ENCODE data around the gene SHANK2. TPM values are rescaled to one million over a fixed set of nuclear protein-coding genes. Genes with fewer than 3 reads are reported as not detected.

Gene SHANK2
- total RNA-seq, 2 experiments from 2014 or later, result not detected

DNA sequence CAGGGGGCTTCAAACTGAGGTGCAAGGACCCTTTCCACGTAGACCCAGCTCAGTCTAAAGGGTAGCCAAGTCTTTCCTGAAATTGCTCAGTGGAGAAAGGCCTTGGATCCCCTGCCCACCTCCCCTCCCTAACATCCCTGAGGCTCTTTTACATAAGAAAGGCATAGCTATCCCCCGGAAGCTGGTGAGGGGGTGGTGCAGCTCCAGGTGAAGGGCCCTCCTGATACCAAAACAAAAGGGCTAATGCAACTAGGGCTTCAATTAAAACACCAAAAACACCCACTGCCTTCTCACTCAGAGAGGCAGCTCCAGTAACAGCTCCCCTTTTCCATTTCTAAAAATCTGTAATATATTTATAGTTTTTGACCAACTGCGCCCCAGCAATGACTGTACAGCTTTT is 5.8 kb downstream of the SHANK2 start:
- no peak overlapping the region for H3K4me3 Mint-ChIP-seq
- H3K27ac Mint-ChIP-seq, result no peak overlapping the region
- H3K4me1 Mint-ChIP-seq (ENCODE audit: low read depth), result peaks cover 3% of the 10 kb centered on the region
- DNase-seq, result no peak
- peaks cover 24% of the 10 kb centered on the region for H3K27me3 Mint-ChIP-seq (ENCODE audit: low read depth)
- no peaks in the 10 kb centered on the region for H3K9me3 Mint-ChIP-seq
- intact Hi-C loops (cut with micrococcal nuclease), result no loop called here
- no peaks in the 10 kb centered on the region for H3K36me3 Mint-ChIP-seq (ENCODE audit: low read depth)
- CTCF ChIA-PET, result no interaction called here

DNA sequence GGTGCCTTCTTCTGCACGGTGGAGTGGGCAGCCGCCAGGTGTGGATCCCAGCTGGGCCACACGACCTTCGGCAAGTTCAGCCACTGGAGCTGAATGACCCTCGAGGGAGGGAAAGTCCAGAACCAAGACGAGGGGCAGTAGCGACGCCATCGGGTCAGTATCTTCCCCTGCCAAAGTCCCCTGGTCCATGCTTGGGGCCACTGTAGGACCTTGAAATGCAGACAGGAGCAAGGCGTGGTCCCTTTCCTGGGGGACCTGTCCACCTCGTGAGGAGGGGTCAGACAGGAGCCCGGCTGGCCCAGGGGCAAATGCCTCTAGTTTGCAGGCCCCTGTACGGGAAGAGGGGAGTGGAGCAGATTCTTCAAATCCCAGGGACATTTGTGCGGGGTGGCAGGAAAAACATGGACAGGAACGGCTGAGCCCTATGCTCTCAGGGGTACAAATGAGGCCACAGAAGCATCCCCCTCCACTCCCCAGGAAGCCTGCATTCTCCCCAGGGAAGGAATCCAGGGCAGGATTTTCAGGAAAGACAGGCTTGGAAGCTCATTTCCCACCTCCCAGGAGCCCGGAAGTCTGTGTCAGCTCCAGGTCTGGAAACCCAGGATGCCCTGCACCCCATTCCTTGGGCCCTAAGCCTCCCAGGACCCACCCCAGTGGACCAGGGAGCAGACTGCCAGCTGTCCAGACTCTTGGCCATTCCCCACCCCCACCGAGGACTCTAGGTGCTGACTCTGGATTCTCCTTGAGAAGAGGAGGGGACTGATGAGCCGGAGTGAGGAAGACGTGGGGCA is 6.6 kb downstream of the SHANK2 start:
- Mint-ChIP-seq H3K4me1 (ENCODE audit: low read depth) (peaks cover 5% of the 10 kb centered on the region), H3K27me3 (ENCODE audit: low read depth) (peaks cover 21% of the 10 kb centered on the region), H3K36me3 (ENCODE audit: low read depth) (no peaks in the 10 kb centered on the region), H3K27ac (no peak overlapping the region), H3K9me3 (no peaks in the 10 kb centered on the region), H3K4me3 (no peak overlapping the region)
- CTCF ChIA-PET, result no interaction called here
- no peak for DNase-seq
- intact Hi-C loops (cut with micrococcal nuclease), result no loop called here

DNA sequence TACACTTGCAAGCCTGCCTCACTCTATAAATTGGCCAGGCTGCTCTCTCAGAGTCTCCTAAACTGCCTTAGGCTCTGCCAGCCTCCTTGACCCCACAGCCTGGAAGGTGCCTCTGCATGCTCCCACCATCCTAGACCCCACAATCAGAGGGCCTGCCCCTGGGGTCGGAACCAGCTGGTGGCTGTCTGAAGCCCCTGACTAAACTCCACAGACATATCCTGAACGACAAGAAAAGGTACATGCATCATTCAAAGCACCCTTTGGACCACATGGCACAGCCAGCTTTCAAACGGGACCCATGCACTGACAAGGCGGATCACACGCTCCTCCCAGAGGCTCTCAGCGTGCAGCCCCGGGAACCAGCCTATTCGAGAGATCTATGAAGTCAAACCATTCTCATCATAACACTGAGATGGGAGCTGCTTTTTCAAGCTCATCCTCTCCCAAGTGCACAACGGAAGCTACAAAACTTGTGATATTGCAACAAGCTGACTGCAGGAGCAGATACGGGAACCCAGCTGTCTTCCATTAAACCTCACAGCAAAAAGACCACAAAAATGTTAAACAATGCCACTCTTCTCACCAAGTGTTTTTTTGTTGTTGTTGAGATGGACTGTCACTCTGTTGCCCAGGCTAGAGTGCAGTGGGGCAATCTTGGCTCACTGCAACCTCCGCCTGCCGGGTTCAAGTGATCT is 8.1 kb downstream of the SHANK2 start:
- intact Hi-C loops (cut with micrococcal nuclease), result no loop called here
- no peak for DNase-seq
- peaks cover 4% of the 10 kb centered on the region for H3K4me1 Mint-ChIP-seq (ENCODE audit: low read depth)
- H3K4me3 Mint-ChIP-seq, result no peak overlapping the region
- no peak overlapping the region for H3K27ac Mint-ChIP-seq
- no peaks in the 10 kb centered on the region for H3K36me3 Mint-ChIP-seq (ENCODE audit: low read depth)
- no peaks in the 10 kb centered on the region for H3K9me3 Mint-ChIP-seq
- CTCF ChIA-PET, result no interaction called here
- H3K27me3 Mint-ChIP-seq (ENCODE audit: low read depth), result peaks cover 10% of the 10 kb centered on the region

DNA sequence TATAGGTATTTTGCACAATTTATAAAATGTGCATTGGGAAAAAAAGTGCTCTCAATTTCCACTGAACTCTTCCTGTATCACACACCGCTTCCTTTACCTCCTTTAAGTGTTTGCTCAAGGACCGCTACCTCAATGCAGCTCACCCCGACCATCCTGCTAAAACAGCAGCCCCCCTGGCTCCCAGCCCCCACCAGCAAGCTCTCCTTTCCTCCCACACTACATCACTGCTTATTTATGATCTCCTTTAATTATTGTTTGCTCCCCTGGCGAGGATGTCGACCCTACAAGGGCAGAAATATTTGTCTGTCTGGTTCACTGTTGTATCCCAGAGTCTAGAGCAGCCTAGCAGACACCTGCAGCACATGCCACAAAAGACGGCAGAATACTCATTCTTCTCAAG is 10.0 kb downstream of the SHANK2 start:
- no peaks in the 10 kb centered on the region for H3K36me3 Mint-ChIP-seq (ENCODE audit: low read depth)
- H3K27me3 Mint-ChIP-seq (ENCODE audit: low read depth), result no peaks in the 10 kb centered on the region
- H3K9me3 Mint-ChIP-seq, result no peaks in the 10 kb centered on the region
- CTCF ChIA-PET, result no interaction called here
- peaks cover 4% of the 10 kb centered on the region for H3K4me1 Mint-ChIP-seq (ENCODE audit: low read depth)
- H3K27ac Mint-ChIP-seq, result no peak overlapping the region
- intact Hi-C loops (cut with micrococcal nuclease), result no loop called here
- no peak overlapping the region for H3K4me3 Mint-ChIP-seq
- no peak for DNase-seq

DNA sequence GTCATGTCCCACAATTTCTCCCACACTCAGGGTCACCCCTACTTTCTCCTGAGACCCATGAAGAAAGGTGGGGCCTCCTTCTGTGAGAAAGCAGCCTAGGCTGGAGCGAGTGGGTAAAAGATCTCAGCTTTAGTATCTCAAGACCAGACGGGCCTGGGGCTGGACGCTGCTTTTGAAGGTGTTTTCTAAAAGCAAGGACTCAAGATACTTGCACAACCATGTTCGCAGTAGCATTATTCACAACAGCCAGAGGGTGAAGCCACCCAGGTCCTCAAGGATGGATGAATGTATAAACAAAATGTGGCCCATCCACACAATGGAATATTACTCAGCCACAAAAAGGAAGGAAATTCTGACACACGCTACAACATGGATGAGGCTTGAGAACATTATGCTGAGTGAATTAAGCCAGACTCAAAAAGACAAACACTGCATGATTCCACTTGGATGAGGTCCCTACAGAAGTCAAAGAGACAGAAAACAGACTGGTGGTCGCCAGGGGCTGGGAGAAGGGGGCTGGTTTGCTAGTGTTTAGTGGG is 10.6 kb downstream of the SHANK2 start:
- Mint-ChIP-seq H3K4me1 (ENCODE audit: low read depth) (peaks cover 4% of the 10 kb centered on the region), H3K36me3 (ENCODE audit: low read depth) (no peaks in the 10 kb centered on the region), H3K4me3 (no peak overlapping the region), H3K27me3 (ENCODE audit: low read depth) (no peaks in the 10 kb centered on the region), H3K9me3 (no peaks in the 10 kb centered on the region), H3K27ac (no peak overlapping the region)
- DNase-seq, result no peak
- intact Hi-C loops (cut with micrococcal nuclease), result no loop called here
- CTCF ChIA-PET, result no interaction called here

DNA sequence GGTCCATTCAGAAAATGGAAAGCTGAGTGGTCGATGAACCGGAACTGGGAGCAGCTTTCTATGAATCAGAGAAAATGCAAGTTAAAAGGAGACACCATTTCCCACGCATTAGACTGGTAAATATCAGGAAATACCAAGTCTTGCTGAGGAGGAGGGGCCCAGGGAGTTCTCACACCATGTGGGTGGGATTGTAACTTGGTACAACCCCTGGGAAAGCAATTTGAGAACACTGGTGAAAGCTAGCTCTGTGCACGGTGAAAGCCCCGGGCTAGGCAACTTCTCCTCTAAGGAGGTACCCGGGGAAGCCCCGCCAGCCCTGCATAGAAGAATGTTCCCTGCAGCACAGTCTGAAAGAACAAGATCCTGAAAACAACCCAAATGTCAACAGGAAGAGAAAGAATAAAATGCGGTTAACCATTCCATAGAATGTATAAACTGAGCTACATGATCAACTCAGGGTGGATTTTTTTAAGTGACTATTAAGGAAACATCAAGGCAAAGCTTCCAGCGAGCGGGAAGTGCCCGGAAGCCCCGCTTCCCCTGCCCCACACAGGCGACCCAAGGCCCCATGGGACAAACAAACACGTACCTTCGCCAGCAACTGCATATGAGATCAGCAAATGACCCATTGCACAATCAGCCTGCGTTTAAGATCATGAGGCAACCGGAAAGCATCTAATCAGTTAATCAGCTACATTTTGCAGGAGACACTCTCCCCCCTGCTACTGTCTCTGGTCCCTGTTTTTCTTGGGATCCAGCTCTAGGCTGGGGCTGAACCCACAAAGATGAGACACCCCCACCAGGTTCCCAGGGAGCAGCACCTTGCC is 11.3 kb downstream of the SHANK2 start:
- DNase-seq, result no peak
- no peaks in the 10 kb centered on the region for H3K27me3 Mint-ChIP-seq (ENCODE audit: low read depth)
- intact Hi-C loops (cut with micrococcal nuclease), result no loop called here
- no peaks in the 10 kb centered on the region for H3K9me3 Mint-ChIP-seq
- no peak overlapping the region for H3K4me3 Mint-ChIP-seq
- CTCF ChIA-PET, result no interaction called here
- no peak overlapping the region for H3K27ac Mint-ChIP-seq
- no peaks in the 10 kb centered on the region for H3K36me3 Mint-ChIP-seq (ENCODE audit: low read depth)
- H3K4me1 Mint-ChIP-seq (ENCODE audit: low read depth), result peaks cover 4% of the 10 kb centered on the region

DNA sequence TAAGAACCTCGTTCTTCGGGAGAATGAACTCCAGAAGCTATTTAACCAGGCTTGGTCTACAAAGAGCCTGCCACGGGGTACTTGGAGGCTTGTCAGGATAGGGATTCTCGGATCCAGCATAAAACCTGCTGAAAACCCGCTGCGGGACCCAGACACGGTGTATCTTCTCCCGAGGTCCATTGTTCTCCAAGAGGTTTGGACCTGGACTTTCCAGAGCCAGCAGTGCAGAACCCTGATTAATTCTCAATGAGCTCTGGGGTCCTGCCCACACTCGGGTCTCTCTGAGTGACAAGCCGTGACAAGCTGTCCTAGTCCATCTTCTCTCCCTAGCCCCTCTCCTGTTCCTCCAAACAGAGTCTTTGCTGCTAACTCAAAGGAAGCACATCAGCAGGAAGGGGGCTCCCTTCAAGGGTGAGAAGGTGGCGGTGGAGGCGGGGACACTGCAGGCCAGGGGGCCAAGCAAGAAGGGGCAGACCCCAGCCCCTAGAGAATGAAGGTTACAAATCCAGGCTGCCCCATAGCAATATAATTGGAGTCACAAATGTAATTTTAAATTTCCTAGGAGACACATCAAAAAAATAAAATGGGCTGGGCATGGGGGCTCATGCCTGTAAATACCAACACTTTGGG is 12.2 kb downstream of the SHANK2 start:
- CTCF ChIA-PET, result no interaction called here
- H3K27ac Mint-ChIP-seq, result no peak overlapping the region

DNA sequence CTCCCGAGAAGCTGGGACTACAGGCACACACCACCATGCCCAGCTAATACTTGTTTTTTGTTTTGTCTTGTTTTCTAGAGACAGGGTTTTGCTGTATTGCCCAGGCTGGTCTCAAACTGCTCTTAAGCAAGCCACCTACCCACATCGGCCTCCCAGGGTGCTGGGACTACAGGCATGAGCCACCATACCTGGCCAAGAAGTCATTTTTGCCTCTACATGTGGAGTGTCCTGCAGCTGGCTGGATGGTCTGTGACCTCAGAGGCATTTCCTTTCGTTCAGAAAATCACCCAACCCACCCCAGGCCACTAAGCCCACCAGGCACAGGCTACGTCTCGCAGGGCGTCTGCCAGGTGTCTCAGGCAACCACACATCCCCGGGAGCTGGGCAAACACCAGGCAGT is 12.8 kb downstream of the SHANK2 start:
- intact Hi-C loops (cut with micrococcal nuclease), result no loop called here

More for the DNA sequence above, 12.2 kb downstream of the SHANK2 start:
- H3K9me3 Mint-ChIP-seq, result no peaks in the 10 kb centered on the region
- no peaks in the 10 kb centered on the region for H3K27me3 Mint-ChIP-seq (ENCODE audit: low read depth)
- peaks cover 4% of the 10 kb centered on the region for H3K4me1 Mint-ChIP-seq (ENCODE audit: low read depth)
- H3K36me3 Mint-ChIP-seq (ENCODE audit: low read depth), result no peaks in the 10 kb centered on the region
- intact Hi-C loops (cut with micrococcal nuclease), result no loop called here
- no peak for DNase-seq
- no peak overlapping the region for H3K4me3 Mint-ChIP-seq

DNA sequence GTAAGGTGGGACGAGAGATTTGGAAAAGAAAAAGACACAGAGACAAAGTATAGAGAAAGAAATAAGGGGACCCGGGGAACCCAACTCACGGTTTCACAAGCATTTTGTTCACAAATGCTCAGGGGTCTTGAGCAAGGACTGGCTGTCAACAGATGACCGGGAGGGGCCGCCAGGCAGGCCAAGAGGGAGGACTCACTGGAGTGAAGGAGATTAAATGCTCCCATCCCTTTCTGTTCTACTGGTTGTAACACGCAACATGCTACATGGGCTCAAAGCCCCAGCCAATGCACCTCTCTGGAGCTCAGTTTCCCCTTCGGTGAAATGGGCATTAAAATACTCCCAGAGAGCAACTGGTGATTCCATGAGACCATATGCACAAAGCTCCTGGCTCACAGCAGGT is 13.4 kb downstream of the SHANK2 start:
- Mint-ChIP-seq H3K27ac (no peak overlapping the region), H3K36me3 (ENCODE audit: low read depth) (no peaks in the 10 kb centered on the region), H3K4me1 (ENCODE audit: low read depth) (peaks cover 4% of the 10 kb centered on the region), H3K4me3 (no peak overlapping the region), H3K9me3 (no peaks in the 10 kb centered on the region), H3K27me3 (ENCODE audit: low read depth) (no peaks in the 10 kb centered on the region)
- CTCF ChIA-PET, result no interaction called here
- no peak for DNase-seq
- intact Hi-C loops (cut with micrococcal nuclease), result no loop called here

More for the DNA sequence above, 12.8 kb downstream of the SHANK2 start:
- CTCF ChIA-PET, result no interaction called here
- H3K9me3 Mint-ChIP-seq, result no peaks in the 10 kb centered on the region
- no peak overlapping the region for H3K4me3 Mint-ChIP-seq
- DNase-seq, result no peak
- H3K4me1 Mint-ChIP-seq (ENCODE audit: low read depth), result peaks cover 4% of the 10 kb centered on the region
- no peaks in the 10 kb centered on the region for H3K36me3 Mint-ChIP-seq (ENCODE audit: low read depth)
- no peak overlapping the region for H3K27ac Mint-ChIP-seq
- no peaks in the 10 kb centered on the region for H3K27me3 Mint-ChIP-seq (ENCODE audit: low read depth)

DNA sequence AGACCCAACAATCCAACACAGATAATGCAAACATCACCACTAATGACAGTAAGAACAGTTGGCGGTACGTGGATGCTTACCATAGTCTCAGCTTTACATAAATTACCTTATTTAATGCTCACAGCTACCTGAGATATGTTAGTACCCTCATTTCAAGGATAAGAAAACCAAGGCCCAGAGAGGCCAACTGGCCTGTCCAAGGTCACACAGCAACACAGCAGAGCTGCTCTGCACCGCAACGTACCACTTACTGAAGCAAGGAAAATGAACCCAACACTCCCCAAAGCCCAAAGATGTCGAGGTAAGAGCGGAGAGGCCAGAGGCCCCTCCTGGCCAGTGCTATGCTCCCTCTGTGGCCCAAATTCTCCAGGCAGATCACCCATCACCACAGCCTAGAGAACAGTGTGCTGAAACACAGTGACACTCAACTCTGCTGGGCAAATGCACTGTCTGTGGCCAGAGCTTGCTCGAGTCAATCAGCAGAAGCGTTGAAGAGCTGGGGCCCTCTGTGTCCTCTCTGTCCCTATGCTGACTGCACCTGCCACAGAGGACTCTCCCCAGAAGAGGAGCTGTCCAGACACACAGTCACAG is 14.0 kb downstream of the SHANK2 start:
- Mint-ChIP-seq H3K36me3 (ENCODE audit: low read depth) (no peaks in the 10 kb centered on the region), H3K9me3 (no peaks in the 10 kb centered on the region), H3K4me3 (no peak overlapping the region), H3K4me1 (ENCODE audit: low read depth) (peaks cover 4% of the 10 kb centered on the region), H3K27ac (no peak overlapping the region), H3K27me3 (ENCODE audit: low read depth) (no peaks in the 10 kb centered on the region)
- intact Hi-C loops (cut with micrococcal nuclease), result no loop called here
- CTCF ChIA-PET, result no interaction called here
- no peak for DNase-seq

DNA sequence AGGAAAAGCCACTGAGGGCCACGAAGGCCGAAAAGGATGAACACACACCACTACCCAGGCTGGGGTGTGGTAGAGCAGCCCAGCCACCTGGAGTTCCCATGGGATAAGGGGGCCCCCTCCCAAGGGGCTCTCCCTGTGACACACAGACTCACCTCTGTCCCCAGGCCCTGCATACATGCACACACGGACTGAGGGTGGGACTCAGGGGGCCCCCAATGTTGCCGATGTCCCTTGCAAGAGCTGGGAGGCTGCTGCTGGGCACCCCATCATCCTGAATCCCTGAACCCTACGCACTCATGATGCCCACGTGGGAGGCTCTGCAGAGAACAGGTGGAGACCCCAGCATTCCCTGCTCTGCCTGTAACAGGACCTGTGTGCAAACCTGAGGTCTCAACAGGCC is 14.5 kb downstream of the SHANK2 start:
- Mint-ChIP-seq H3K27me3 (ENCODE audit: low read depth) (no peaks in the 10 kb centered on the region), H3K27ac (no peak overlapping the region), H3K4me3 (no peak overlapping the region), H3K36me3 (ENCODE audit: low read depth) (no peaks in the 10 kb centered on the region), H3K4me1 (ENCODE audit: low read depth) (peaks cover 4% of the 10 kb centered on the region), H3K9me3 (no peaks in the 10 kb centered on the region)
- intact Hi-C loops (cut with micrococcal nuclease), result no loop called here
- CTCF ChIA-PET, result no interaction called here
- DNase-seq, result no peak

Data from activated naive CD4-positive, alpha-beta T cell treated with anti-CD3 and anti-CD28 coated beads for 36 hours (primary cell).